Nephron (organoid): ENCODE results near the gene MTFP1.
"Not testable (repeated sequence)": the region's sequence is repeated elsewhere in the genome, so short reads cannot be mapped to it uniquely, and the experiment has no call there.

ENCODE experiments used
- H3K27ac Mint-ChIP-seq, 3 experiments: 2 replicates each; pipeline ENCODE4 v1.8.0; 2020; ENCODE audit warnings: mixed read lengths in 3 of 3, mild to moderate bottlenecking in 2 of 3, moderate library complexity in 1 of 3
- H3K27me3 Mint-ChIP-seq: 2 replicates; pipeline ENCODE4 v1.8.0; 2021; ENCODE audit warnings: low read depth, mild to moderate bottlenecking, moderate library complexity, mixed read lengths
- H3K36me3 Mint-ChIP-seq: 2 replicates; pipeline ENCODE4 v1.8.0; 2020; ENCODE audit warnings: low read depth, mixed read lengths
- H3K4me1 Mint-ChIP-seq: 2 replicates; pipeline ENCODE4 v1.8.0; 2020; ENCODE audit warnings: mixed read lengths
- H3K4me3 Mint-ChIP-seq, 3 experiments: 2 replicates each; pipeline ENCODE4 v1.8.0; 2020; ENCODE audit warnings: mild to moderate bottlenecking in 3 of 3, mixed read lengths in 3 of 3, moderate library complexity in 2 of 3
- H3K9me3 Mint-ChIP-seq: 2 replicates; pipeline ENCODE4 v1.8.0; 2020; ENCODE audit warnings: mixed read lengths
- CTCF ChIP-seq, 3 experiments: fragments of 200-600 bp; sonication (generic); IDR thresholded peaks; one replicate each; pipeline ENCODE4 v1.5.0; 2021; ENCODE audit warnings: antibody characterized with exemption in 3 of 3; ENCODE audit not compliant: unreplicated experiment in 3 of 3

MTFP1 gene

GRCh38 chr22:30400159-30400558, 25.4 kb upstream of the MTFP1 start:
- H3K27ac Mint-ChIP-seq = no peak overlapping the region
- TF ChIP-seq CTCF (IDR thresholded peaks at IDR 0.05; ENCODE audit: unreplicated experiment in 3 of 3) = no peak
- no peaks in the 10 kb centered on the region for H3K9me3 Mint-ChIP-seq
- H3K4me3 Mint-ChIP-seq = peak overlapping the region in 1 of 3 experiments; percentile 37
- peaks cover 31% of the 10 kb centered on the region for H3K4me1 Mint-ChIP-seq
- peaks cover 4% of the 10 kb centered on the region for H3K36me3 Mint-ChIP-seq
- peaks cover 11% of the 10 kb centered on the region for H3K27me3 Mint-ChIP-seq

- not testable (repeated sequence) for H3K27ac Mint-ChIP-seq, H3K36me3 Mint-ChIP-seq, H3K4me3 Mint-ChIP-seq, H3K9me3 Mint-ChIP-seq
- Mint-ChIP-seq H3K27me3 (peaks cover 11% of the 10 kb centered on the region), H3K4me1 (peaks cover 27% of the 10 kb centered on the region)
Measured at GRCh38 chr22:30401024-30401423, 24.5 kb upstream of the MTFP1 start.

GRCh38 chr22:30402028-30402765, 23.4 kb upstream of the MTFP1 start:
- H3K4me1 Mint-ChIP-seq = peaks cover 27% of the 10 kb centered on the region
- peaks cover 4% of the 10 kb centered on the region for H3K36me3 Mint-ChIP-seq
- H3K9me3 Mint-ChIP-seq = no peaks in the 10 kb centered on the region
- peak overlapping the region; percentile 46 to 77 (median 70) for H3K27ac Mint-ChIP-seq
- peak overlapping the region in 1 of 3 experiments; percentile 22 for H3K4me3 Mint-ChIP-seq
- no peak for TF ChIP-seq CTCF (IDR thresholded peaks at IDR 0.05; ENCODE audit: unreplicated experiment in 3 of 3)
- peaks cover 11% of the 10 kb centered on the region for H3K27me3 Mint-ChIP-seq

- H3K36me3 Mint-ChIP-seq = not testable (repeated sequence)
Measured at GRCh38 chr22:30402766-30403104, 22.8 kb upstream of the MTFP1 start.

GRCh38 chr22:30404307-30404706, 21.3 kb upstream of the MTFP1 start:
- no peak for TF ChIP-seq CTCF (IDR thresholded peaks at IDR 0.05; ENCODE audit: unreplicated experiment in 3 of 3)
- Mint-ChIP-seq H3K27me3 (no peaks in the 10 kb centered on the region), H3K4me1 (peaks cover 9% of the 10 kb centered on the region), H3K4me3 (no peak overlapping the region), H3K36me3 (peaks cover 4% of the 10 kb centered on the region), H3K27ac (no peak overlapping the region), H3K9me3 (no peaks in the 10 kb centered on the region)

More at GRCh38 chr22:30402766-30403104, 22.8 kb upstream of the MTFP1 start:
- not testable (repeated sequence) for H3K4me3 Mint-ChIP-seq, H3K9me3 Mint-ChIP-seq
- Mint-ChIP-seq H3K27me3 (peaks cover 11% of the 10 kb centered on the region), H3K4me1 (peaks cover 24% of the 10 kb centered on the region), H3K27ac (peak overlapping the region in 1 of 3 experiments; percentile 77)

- Mint-ChIP-seq H3K9me3 (no peaks in the 10 kb centered on the region), H3K27ac (no peak overlapping the region), H3K4me1 (peaks cover 9% of the 10 kb centered on the region), H3K36me3 (peaks cover 4% of the 10 kb centered on the region), H3K4me3 (no peak overlapping the region), H3K27me3 (no peaks in the 10 kb centered on the region)
- TF ChIP-seq CTCF (IDR thresholded peaks at IDR 0.05; ENCODE audit: unreplicated experiment in 3 of 3) = no peak
Measured at GRCh38 chr22:30405731-30406130, 19.8 kb upstream of the MTFP1 start.

- Mint-ChIP-seq H3K27me3 (no peaks in the 10 kb centered on the region), H3K9me3 (no peaks in the 10 kb centered on the region), H3K36me3 (peaks cover 4% of the 10 kb centered on the region), H3K4me1 (peaks cover 9% of the 10 kb centered on the region), H3K4me3 (no peak overlapping the region), H3K27ac (no peak overlapping the region)
- TF ChIP-seq CTCF (IDR thresholded peaks at IDR 0.05; ENCODE audit: unreplicated experiment in 3 of 3) = no peak
Measured at GRCh38 chr22:30406400-30406799, 19.2 kb upstream of the MTFP1 start.
